ENCODE measurements around the gene EMILIN3.

DNA sequence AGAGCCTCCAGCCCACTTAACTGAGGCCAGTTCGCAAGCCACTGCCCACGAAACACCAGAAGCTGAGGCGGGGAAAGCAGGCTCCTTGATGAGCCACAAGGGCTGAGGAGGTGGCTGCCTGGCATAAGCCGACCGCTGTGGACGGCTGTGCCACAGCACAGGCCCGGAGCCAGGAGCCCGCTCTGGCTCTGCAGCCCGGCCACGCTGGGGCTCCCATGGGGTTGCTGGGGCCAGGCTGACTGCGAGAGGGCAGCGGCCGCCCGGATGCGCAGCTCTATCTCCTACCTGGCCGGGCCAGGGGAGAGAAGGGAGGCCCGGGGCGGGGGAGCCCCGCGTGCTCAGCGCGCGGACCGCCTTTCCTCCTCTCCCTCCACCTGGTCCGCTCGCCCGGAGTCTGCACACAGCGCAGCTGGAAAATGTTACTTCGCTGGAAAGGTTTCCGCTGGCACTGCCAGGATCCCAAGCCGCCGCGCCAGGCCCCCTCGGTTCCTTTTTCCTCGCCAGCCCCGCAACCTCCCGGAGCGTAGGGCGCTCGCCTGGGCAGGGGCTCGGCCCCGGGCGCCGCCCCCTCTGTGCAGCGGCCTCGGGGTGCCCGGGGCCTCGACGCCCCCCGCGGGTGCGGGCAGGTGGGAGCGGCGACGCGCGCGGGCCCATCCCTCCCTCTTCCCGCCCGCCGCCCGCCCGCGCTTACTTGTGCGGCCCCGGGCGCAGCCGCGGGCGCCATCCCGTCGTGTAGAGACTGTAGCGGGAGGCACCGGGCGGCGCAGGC lies 657 bp downstream of the EMILIN3 start:
- no peak for TF ChIP-seq GATA3 (IDR thresholded peaks at IDR 0.05; ENCODE audit: low read depth, low read length)
- no peak for TF ChIP-seq GATA2 (IDR thresholded peaks at IDR 0.05; ENCODE audit: low read depth, low read length)

All from SH-SY5Y (cell line).